Measurements from ENCODE around the gene BMPR1A. TPM values are rescaled to one million over a fixed set of nuclear protein-coding genes. Genes with fewer than 3 reads are reported as not detected.

The BMPR1A gene
- total and polyA plus RNA-seq, 2 experiments from 2014 or later, result 16.5 to 41.7 TPM

DNA sequence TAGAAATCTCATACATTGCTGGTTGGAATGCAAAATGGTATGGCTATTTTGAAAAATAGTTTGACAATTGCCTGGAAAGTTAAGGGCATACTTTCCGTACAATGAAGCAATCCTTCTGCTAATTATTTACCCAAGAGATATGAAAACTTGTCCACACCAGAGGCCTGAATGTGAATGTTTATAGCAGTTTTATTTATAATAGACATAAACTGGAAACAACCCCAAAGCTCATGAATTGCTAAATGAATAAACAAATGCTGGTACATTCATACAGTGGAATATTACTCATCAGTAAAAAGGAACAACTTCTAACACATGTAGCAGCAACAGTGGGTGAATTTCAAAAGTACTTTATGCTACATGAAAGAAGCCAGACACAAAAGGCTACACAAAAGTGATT is 158.3 kb downstream of the BMPR1A start:
- Histone ChIP-seq H3K4me3 (no peak overlapping the region), H3K27ac (no peak overlapping the region), H3K79me2 (ENCODE audit: insufficient read depth) (no peaks in the 10 kb centered on the region), H3F3A (ENCODE audit: insufficient read depth) (peaks cover 13% of the 10 kb centered on the region; the same call in 1 of the 2 replicates), H4K20me1 (ENCODE audit: insufficient read depth) (no peaks in the 10 kb centered on the region), H3K4me2 (ENCODE audit: unreplicated experiment) (no peak overlapping the region), H3K9me2 (ENCODE audit: insufficient read depth) (no peaks in the 10 kb centered on the region), H3K9me3 (ENCODE audit: low read depth) (no peaks in the 10 kb centered on the region), H3K36me3 (ENCODE audit: low read depth) (peaks cover 30% of the 10 kb centered on the region), H3K9ac (no peak overlapping the region), H3K4me1 (ENCODE audit: insufficient read depth) (peaks cover 8% of the 10 kb centered on the region; the same call in 1 of the 2 replicates), H3K27me3 (replicated peaks; ENCODE audit: insufficient read depth) (no peaks in the 10 kb centered on the region), H2AFZ (no peak overlapping the region)
- TF ChIP-seq EZH2 (IDR thresholded peaks at IDR 0.05; ENCODE audit: insufficient read depth, poor library complexity, severe bottlenecking), result no peak
- no peak for TF ChIP-seq EZH2phosphoT487 (IDR thresholded peaks at IDR 0.05; ENCODE audit: insufficient read depth, low read depth)
- WGBS, 2 experiments (ENCODE audit: low coverage in 1 of 2, low lambda C conversion rate in 2 of 2, missing lambda C conversion rate in 2 of 2), result 76 to 83% methylated on average over 1 of the region's 1 CpG
- no peak for DNase-seq
- in situ Hi-C loops (cut with MboI), result no loop called here

DNA sequence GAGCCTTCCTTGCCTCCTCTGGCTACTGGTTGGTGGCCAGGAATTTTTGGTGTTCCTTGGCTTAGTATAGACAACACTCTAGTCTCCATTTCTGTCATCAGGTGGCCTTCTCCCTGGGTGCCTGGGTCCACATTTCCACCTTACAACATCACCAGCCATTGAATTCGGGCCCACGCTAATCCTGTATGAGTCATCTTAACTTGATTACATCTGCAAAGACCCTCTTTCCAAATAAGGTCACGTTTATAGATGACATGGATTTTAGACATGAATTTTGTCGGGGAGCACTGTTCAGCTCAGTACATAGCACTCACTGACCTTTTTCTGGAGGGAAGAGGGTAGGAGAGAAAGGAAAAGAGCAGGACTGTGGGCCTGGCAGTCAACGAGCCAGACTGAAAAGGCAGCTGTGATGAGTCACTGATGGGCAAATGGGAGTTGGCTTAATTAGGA is 161.6 kb downstream of the BMPR1A start:
- Histone ChIP-seq H3K79me2 (ENCODE audit: insufficient read depth) (no peaks in the 10 kb centered on the region), H3F3A (ENCODE audit: insufficient read depth) (peaks cover 13% of the 10 kb centered on the region; the same call in 1 of the 2 replicates), H3K27ac (0 out of 2 replicates have a peak overlapping the region, but pooled peaks have one; percentile 6), H3K27me3 (replicated peaks; ENCODE audit: insufficient read depth) (no peaks in the 10 kb centered on the region), H3K4me2 (ENCODE audit: unreplicated experiment) (no peak overlapping the region), H3K36me3 (ENCODE audit: low read depth) (peaks cover 39% of the 10 kb centered on the region), H3K9me2 (ENCODE audit: insufficient read depth) (no peaks in the 10 kb centered on the region), H3K9ac (no peak overlapping the region), H4K20me1 (ENCODE audit: insufficient read depth) (no peaks in the 10 kb centered on the region), H3K4me1 (ENCODE audit: insufficient read depth) (peaks cover 8% of the 10 kb centered on the region; the same call in 1 of the 2 replicates), H2AFZ (no peak overlapping the region), H3K4me3 (no peak overlapping the region), H3K9me3 (ENCODE audit: low read depth) (no peaks in the 10 kb centered on the region)
- in situ Hi-C loops (cut with MboI), result no loop called here
- no peak for TF ChIP-seq EZH2 (IDR thresholded peaks at IDR 0.05; ENCODE audit: insufficient read depth, poor library complexity, severe bottlenecking)
- no peak for TF ChIP-seq EZH2phosphoT487 (IDR thresholded peaks at IDR 0.05; ENCODE audit: insufficient read depth, low read depth)
- peak; percentile 65 for DNase-seq
- WGBS, 2 experiments (ENCODE audit: low coverage in 1 of 2, low lambda C conversion rate in 2 of 2, missing lambda C conversion rate in 2 of 2), result 37 to 46% methylated on average over 5 of the region's 5 CpGs

GRCh38 chr10:86922553-86922961 is 166.1 kb downstream of the BMPR1A start:
- no peak overlapping the region for H2AFZ ChIP-seq
- WGBS, 2 experiments (ENCODE audit: low coverage in 1 of 2, low lambda C conversion rate in 2 of 2, missing lambda C conversion rate in 2 of 2), result 83 to 88% methylated on average over 9 of the region's 9 CpGs
- no peaks in the 10 kb centered on the region for H4K20me1 ChIP-seq (ENCODE audit: insufficient read depth)
- peaks cover 8% of the 10 kb centered on the region; the same call in 1 of the 2 replicates for H3K4me1 ChIP-seq (ENCODE audit: insufficient read depth)
- no peaks in the 10 kb centered on the region for H3K9me2 ChIP-seq (ENCODE audit: insufficient read depth)
- H3K27me3 ChIP-seq (replicated peaks; ENCODE audit: insufficient read depth), result no peaks in the 10 kb centered on the region
- no peak overlapping the region for H3K27ac ChIP-seq
- H3F3A ChIP-seq (ENCODE audit: insufficient read depth), result peaks cover 10% of the 10 kb centered on the region; the same call in 1 of the 2 replicates
- H3K9me3 ChIP-seq (ENCODE audit: low read depth), result no peaks in the 10 kb centered on the region
- H3K4me3 ChIP-seq, result no peak overlapping the region
- H3K36me3 ChIP-seq (ENCODE audit: low read depth), result peaks cover 20% of the 10 kb centered on the region; the same call in 1 of the 2 replicates
- no peak for DNase-seq
- H3K4me2 ChIP-seq (ENCODE audit: unreplicated experiment), result no peak overlapping the region
- H3K9ac ChIP-seq, result no peak overlapping the region
- no peaks in the 10 kb centered on the region for H3K79me2 ChIP-seq (ENCODE audit: insufficient read depth)
- TF ChIP-seq EZH2 (IDR thresholded peaks at IDR 0.05; ENCODE audit: insufficient read depth, poor library complexity, severe bottlenecking), result no peak
- no peak for TF ChIP-seq EZH2phosphoT487 (IDR thresholded peaks at IDR 0.05; ENCODE audit: insufficient read depth, low read depth)
- in situ Hi-C loops (cut with MboI), result no loop called here

- in situ Hi-C loops (cut with MboI), result no loop called here
- WGBS, 2 experiments (ENCODE audit: low coverage in 1 of 2, low lambda C conversion rate in 2 of 2, missing lambda C conversion rate in 2 of 2), result 74 to 76% methylated on average over 15 of the region's 15 CpGs
- H2AFZ ChIP-seq, result no peak overlapping the region
These were observed 173.3 kb downstream of the BMPR1A start for GRCh38 chr10:86929468-86930380.

More at GRCh38 chr10:86929468-86930380, 173.3 kb downstream of the BMPR1A start:
- H3K79me2 ChIP-seq (ENCODE audit: insufficient read depth), result no peaks in the 10 kb centered on the region
- no peak overlapping the region for H3K27ac ChIP-seq
- TF ChIP-seq EZH2 (IDR thresholded peaks at IDR 0.05; ENCODE audit: insufficient read depth, poor library complexity, severe bottlenecking) (no peak), EZH2phosphoT487 (IDR thresholded peaks at IDR 0.05; ENCODE audit: insufficient read depth, low read depth) (no peak)
- no peak overlapping the region for H3K9ac ChIP-seq
- H3K4me3 ChIP-seq, result no peak overlapping the region
- H3K27me3 ChIP-seq (replicated peaks; ENCODE audit: insufficient read depth), result no peaks in the 10 kb centered on the region
- no peak for DNase-seq
- H3K9me2 ChIP-seq (ENCODE audit: insufficient read depth), result no peaks in the 10 kb centered on the region
- no peaks in the 10 kb centered on the region for H4K20me1 ChIP-seq (ENCODE audit: insufficient read depth)
- H3F3A ChIP-seq (ENCODE audit: insufficient read depth), result no peaks in the 10 kb centered on the region
- H3K4me1 ChIP-seq (ENCODE audit: insufficient read depth), result peaks cover 9% of the 10 kb centered on the region
- 0 out of 2 replicates have a peak, but pooled peaks cover 6% of the 10 kb centered on the region for H3K36me3 ChIP-seq (ENCODE audit: low read depth)
- no peaks in the 10 kb centered on the region for H3K9me3 ChIP-seq (ENCODE audit: low read depth)
- H3K4me2 ChIP-seq (ENCODE audit: unreplicated experiment), result no peak overlapping the region

All from GM23248 (cell line).